ENCODE results near the gene TC2N.

Gene TC2N

DNA sequence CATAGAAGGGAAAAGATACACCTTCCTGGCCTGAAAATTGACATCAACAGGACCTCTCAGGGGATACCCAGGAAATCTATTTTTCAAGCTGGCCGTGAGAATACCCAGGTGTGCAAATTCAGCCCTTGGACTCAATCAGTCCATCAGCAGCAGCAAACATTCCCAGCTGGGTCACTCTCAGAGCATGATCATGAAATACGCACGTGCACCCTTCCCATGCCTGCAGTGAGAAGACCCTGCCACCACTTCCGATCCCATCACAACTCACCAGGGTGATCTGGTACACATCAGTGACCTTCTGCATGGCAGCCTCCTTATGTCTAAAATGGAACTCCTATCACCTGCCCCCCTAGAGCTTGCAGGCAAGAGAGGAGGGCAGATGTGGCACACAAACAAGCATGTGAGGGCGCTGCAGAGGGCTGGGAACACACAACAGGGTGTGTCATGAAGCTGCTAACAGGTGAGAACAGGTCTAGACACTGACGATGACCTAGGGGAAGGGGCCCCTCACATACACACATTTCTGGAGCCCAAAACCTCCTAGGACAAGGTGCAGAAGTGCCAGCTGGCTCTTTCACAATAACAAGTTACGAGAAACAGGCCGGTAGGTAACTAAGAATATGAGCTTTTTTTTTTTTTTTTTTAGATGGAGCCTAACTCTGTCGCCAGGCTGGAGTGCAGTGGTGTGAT is 37.8 kb upstream of the TC2N start (continued):
- TF ChIP-seq, protein P1, sequence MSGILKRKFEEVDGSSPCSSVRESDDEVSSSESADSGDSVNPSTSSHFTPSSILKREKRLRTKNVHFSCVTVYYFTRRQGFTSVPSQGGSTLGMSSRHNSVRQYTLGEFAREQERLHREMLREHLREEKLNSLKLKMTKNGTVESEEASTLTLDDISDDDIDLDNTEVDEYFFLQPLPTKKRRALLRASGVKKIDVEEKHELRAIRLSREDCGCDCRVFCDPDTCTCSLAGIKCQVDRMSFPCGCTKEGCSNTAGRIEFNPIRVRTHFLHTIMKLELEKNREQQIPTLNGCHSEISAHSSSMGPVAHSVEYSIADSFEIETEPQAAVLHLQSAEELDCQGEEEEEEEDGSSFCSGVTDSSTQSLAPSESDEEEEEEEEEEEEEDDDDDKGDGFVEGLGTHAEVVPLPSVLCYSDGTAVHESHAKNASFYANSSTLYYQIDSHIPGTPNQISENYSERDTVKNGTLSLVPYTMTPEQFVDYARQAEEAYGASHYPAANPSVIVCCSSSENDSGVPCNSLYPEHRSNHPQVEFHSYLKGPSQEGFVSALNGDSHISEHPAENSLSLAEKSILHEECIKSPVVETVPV (CRISPR knock-in tag; IDR thresholded peaks at IDR 0.05), result no peak
- TF ChIP-seq ISL1 (CRISPR knock-in tag; IDR thresholded peaks at IDR 0.05) (no peak), TCF4 (CRISPR knock-in tag; IDR thresholded peaks at IDR 0.05; ENCODE audit: borderline replicate concordance) (no peak), PPARA (CRISPR knock-in tag; IDR thresholded peaks at IDR 0.05; ENCODE audit: borderline replicate concordance) (no peak)

DNA sequence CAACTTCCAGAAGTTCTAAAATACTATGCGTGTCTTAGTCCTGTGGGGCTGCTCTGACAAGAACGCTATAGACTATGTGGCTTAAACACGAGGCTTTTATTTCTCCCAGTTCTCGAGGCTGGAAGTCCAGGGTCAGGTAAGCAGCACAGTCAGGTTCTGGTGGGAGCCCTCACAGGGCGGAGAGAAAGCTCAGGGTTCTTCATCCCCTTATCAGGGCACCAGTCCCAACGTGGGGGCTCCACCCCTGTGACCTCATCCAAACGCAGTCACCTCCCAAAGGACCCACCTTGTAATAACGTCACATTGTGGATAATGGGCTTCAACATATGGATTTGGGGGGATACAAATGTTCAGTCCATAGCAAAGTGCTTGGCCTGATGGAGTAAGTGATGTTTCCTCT is 37.1 kb upstream of the TC2N start:
- ATAC-seq, result no peak
- TF ChIP-seq PPARA (CRISPR knock-in tag; IDR thresholded peaks at IDR 0.05; ENCODE audit: borderline replicate concordance) (no peak), TCF4 (CRISPR knock-in tag; IDR thresholded peaks at IDR 0.05; ENCODE audit: borderline replicate concordance) (no peak), ESRRG (CRISPR knock-in tag; IDR thresholded peaks at IDR 0.05) (no peak), ZNF8 (CRISPR knock-in tag; IDR thresholded peaks at IDR 0.05) (no peak), ZFP3 (CRISPR knock-in tag; IDR thresholded peaks at IDR 0.05) (no peak), SNAI2 (CRISPR knock-in tag; IDR thresholded peaks at IDR 0.05) (no peak), ARNTL (CRISPR knock-in tag; IDR thresholded peaks at IDR 0.05; ENCODE audit: borderline replicate concordance, low read depth) (no peak)

DNA sequence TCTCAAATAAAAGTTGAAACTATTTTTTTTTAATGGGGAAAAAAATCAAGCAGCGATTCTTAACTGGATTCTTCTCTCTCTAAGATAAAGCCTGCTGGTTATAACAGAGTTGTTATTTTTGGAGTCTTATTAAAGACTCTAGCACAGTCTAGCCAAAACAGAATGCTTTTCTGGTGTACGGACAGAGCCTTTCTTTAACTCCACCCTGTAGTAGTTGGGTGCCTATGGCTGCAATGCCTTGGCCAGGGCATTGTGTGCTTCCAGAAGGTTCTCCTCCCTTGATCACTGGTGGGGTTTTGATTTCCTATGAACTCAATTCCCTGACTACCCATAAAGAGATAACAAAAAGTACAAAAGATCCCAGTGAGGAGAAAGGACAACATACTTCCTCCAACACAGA is 35.7 kb upstream of the TC2N start:
- no peak for ATAC-seq

DNA sequence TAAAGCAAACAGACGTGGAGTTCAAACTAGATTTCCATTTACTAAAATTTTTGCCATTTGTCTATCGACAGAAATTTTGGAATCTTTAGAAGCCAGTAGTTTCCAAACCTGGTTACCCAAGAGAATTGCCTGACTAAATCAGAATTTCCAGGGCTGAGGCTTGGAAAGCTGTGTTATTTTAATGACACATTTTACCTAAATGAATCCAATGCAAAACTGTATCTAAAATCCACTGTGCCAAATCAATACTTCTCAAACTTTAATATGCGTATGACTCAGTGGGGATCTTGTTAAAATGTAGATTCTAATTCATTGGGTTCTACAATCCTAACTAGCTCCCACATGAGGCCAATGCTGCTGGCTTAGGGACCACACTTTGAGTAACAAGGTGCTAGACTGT is 35.0 kb upstream of the TC2N start:
- no peak for ATAC-seq
- TF ChIP-seq CSDC2 (CRISPR knock-in tag; IDR thresholded peaks at IDR 0.05), result no peak
- TF ChIP-seq OSR1 (CRISPR knock-in tag; IDR thresholded peaks at IDR 0.05), result no peak
- TF ChIP-seq, protein P2, sequence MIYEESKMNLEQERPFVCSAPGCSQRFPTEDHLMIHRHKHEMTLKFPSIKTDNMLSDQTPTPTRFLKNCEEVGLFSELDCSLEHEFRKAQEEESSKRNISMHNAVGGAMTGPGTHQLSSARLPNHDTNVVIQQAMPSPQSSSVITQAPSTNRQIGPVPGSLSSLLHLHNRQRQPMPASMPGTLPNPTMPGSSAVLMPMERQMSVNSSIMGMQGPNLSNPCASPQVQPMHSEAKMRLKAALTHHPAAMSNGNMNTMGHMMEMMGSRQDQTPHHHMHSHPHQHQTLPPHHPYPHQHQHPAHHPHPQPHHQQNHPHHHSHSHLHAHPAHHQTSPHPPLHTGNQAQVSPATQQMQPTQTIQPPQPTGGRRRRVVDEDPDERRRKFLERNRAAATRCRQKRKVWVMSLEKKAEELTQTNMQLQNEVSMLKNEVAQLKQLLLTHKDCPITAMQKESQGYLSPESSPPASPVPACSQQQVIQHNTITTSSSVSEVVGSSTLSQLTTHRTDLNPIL (CRISPR knock-in tag; IDR thresholded peaks at IDR 0.05; ENCODE audit: low read depth), result no peak
- TF ChIP-seq ZNF70 (CRISPR knock-in tag; IDR thresholded peaks at IDR 0.05), result no peak
- no peak for TF ChIP-seq ARNTL (CRISPR knock-in tag; IDR thresholded peaks at IDR 0.05; ENCODE audit: borderline replicate concordance, low read depth)
- no peak for TF ChIP-seq SNAI2 (CRISPR knock-in tag; IDR thresholded peaks at IDR 0.05)
- no peak for TF ChIP-seq PPARA (CRISPR knock-in tag; IDR thresholded peaks at IDR 0.05; ENCODE audit: borderline replicate concordance)
- TF ChIP-seq, protein P3, sequence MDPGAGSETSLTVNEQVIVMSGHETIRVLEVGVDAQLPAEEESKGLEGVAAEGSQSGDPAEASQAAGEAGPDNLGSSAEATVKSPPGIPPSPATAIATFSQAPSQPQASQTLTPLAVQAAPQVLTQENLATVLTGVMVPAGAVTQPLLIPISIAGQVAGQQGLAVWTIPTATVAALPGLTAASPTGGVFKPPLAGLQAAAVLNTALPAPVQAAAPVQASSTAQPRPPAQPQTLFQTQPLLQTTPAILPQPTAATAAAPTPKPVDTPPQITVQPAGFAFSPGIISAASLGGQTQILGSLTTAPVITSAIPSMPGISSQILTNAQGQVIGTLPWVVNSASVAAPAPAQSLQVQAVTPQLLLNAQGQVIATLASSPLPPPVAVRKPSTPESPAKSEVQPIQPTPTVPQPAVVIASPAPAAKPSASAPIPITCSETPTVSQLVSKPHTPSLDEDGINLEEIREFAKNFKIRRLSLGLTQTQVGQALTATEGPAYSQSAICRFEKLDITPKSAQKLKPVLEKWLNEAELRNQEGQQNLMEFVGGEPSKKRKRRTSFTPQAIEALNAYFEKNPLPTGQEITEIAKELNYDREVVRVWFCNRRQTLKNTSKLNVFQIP (CRISPR knock-in tag; IDR thresholded peaks at IDR 0.05; ENCODE audit: borderline replicate concordance, low read depth), result no peak
- no peak for TF ChIP-seq TCF4 (CRISPR knock-in tag; IDR thresholded peaks at IDR 0.05; ENCODE audit: borderline replicate concordance)
- no peak for TF ChIP-seq ZFP30 (CRISPR knock-in tag; IDR thresholded peaks at IDR 0.05)
- TF ChIP-seq TOX (CRISPR knock-in tag; IDR thresholded peaks at IDR 0.05; ENCODE audit: borderline replicate concordance), result no peak
- TF ChIP-seq ISL1 (CRISPR knock-in tag; IDR thresholded peaks at IDR 0.05), result no peak
- TF ChIP-seq, protein P4, sequence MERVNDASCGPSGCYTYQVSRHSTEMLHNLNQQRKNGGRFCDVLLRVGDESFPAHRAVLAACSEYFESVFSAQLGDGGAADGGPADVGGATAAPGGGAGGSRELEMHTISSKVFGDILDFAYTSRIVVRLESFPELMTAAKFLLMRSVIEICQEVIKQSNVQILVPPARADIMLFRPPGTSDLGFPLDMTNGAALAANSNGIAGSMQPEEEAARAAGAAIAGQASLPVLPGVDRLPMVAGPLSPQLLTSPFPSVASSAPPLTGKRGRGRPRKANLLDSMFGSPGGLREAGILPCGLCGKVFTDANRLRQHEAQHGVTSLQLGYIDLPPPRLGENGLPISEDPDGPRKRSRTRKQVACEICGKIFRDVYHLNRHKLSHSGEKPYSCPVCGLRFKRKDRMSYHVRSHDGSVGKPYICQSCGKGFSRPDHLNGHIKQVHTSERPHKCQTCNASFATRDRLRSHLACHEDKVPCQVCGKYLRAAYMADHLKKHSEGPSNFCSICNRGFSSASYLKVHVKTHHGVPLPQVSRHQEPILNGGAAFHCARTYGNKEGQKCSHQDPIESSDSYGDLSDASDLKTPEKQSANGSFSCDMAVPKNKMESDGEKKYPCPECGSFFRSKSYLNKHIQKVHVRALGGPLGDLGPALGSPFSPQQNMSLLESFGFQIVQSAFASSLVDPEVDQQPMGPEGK (CRISPR knock-in tag; IDR thresholded peaks at IDR 0.05; ENCODE audit: borderline replicate concordance), result no peak
- TF ChIP-seq ZC3H10 (CRISPR knock-in tag; IDR thresholded peaks at IDR 0.05), result no peak
- no peak for TF ChIP-seq RARB (CRISPR knock-in tag; IDR thresholded peaks at IDR 0.05)
- TF ChIP-seq ZNF8 (CRISPR knock-in tag; IDR thresholded peaks at IDR 0.05), result no peak
- no peak for TF ChIP-seq GLIS3 (CRISPR knock-in tag; IDR thresholded peaks at IDR 0.05)
- TF ChIP-seq BACH2 (CRISPR knock-in tag; IDR thresholded peaks at IDR 0.05; ENCODE audit: borderline replicate concordance), result no peak
- TF ChIP-seq, protein P5, sequence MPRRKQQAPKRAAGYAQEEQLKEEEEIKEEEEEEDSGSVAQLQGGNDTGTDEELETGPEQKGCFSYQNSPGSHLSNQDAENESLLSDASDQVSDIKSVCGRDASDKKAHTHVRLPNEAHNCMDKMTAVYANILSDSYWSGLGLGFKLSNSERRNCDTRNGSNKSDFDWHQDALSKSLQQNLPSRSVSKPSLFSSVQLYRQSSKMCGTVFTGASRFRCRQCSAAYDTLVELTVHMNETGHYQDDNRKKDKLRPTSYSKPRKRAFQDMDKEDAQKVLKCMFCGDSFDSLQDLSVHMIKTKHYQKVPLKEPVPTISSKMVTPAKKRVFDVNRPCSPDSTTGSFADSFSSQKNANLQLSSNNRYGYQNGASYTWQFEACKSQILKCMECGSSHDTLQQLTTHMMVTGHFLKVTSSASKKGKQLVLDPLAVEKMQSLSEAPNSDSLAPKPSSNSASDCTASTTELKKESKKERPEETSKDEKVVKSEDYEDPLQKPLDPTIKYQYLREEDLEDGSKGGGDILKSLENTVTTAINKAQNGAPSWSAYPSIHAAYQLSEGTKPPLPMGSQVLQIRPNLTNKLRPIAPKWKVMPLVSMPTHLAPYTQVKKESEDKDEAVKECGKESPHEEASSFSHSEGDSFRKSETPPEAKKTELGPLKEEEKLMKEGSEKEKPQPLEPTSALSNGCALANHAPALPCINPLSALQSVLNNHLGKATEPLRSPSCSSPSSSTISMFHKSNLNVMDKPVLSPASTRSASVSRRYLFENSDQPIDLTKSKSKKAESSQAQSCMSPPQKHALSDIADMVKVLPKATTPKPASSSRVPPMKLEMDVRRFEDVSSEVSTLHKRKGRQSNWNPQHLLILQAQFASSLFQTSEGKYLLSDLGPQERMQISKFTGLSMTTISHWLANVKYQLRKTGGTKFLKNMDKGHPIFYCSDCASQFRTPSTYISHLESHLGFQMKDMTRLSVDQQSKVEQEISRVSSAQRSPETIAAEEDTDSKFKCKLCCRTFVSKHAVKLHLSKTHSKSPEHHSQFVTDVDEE (CRISPR knock-in tag; IDR thresholded peaks at IDR 0.05), result no peak
- TF ChIP-seq, protein P1 (CRISPR knock-in tag; IDR thresholded peaks at IDR 0.05), result no peak

More for the DNA sequence above, 35.7 kb upstream of the TC2N start:
- TF ChIP-seq OSR1 (CRISPR knock-in tag; IDR thresholded peaks at IDR 0.05) (no peak), ZNF70 (CRISPR knock-in tag; IDR thresholded peaks at IDR 0.05) (no peak), ZNF565 (CRISPR knock-in tag; conservative IDR thresholded peaks at IDR 0.05; ENCODE audit: low read depth) (no peak), ZFP30 (CRISPR knock-in tag; IDR thresholded peaks at IDR 0.05) (no peak), ZC3H10 (CRISPR knock-in tag; IDR thresholded peaks at IDR 0.05) (no peak)

Measured in SK-N-SH treated with all-trans-retinoic acid at 6 μM for 48 hours (cell line).